ENCODE measurements around the gene TCHHL1.

Gene TCHHL1

GRCh38 chr1:152039886-152040285 is 49.0 kb downstream of the TCHHL1 start:
- DNase-seq (ENCODE audit: low read depth in 4 of 4, low spot score in 1 of 4): no peak

GRCh38 chr1:152039461-152039860 is 49.4 kb downstream of the TCHHL1 start:
- no peak for DNase-seq (ENCODE audit: low read depth in 4 of 4, low spot score in 1 of 4)

DNA sequence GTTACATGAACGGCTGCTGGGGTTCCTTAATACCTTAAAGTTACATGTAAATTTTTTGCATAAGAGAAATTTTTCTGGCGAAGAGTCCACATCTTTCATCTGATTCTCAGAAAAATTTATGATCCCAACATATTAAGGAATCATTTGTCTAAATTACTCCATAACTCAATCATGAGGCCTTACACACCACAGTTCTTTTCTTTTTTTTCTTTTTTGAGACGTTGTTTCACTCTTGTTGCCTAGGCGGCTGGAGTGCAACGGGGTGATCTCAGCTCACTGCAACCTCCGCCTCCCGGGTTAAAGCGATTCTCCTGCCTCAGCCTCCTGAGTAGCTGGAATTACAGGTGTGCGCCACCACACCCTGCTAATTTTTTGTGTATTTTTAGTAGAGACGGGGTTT is 50.0 kb downstream of the TCHHL1 start:
- DNase-seq (ENCODE audit: low read depth in 4 of 4, low spot score in 1 of 4): no peak

GRCh38 chr1:152036267-152037216 is 52.3 kb downstream of the TCHHL1 start, which contains the start of gene S100A11:
TSS of gene S100A11 (minus strand) at chr1:152037004. CDS start at chr1:152036915, 89 bp downstream.
- peak; percentile 52 to 82 (median 64) for DNase-seq (ENCODE audit: low read depth in 4 of 4, low spot score in 1 of 4)

DNA sequence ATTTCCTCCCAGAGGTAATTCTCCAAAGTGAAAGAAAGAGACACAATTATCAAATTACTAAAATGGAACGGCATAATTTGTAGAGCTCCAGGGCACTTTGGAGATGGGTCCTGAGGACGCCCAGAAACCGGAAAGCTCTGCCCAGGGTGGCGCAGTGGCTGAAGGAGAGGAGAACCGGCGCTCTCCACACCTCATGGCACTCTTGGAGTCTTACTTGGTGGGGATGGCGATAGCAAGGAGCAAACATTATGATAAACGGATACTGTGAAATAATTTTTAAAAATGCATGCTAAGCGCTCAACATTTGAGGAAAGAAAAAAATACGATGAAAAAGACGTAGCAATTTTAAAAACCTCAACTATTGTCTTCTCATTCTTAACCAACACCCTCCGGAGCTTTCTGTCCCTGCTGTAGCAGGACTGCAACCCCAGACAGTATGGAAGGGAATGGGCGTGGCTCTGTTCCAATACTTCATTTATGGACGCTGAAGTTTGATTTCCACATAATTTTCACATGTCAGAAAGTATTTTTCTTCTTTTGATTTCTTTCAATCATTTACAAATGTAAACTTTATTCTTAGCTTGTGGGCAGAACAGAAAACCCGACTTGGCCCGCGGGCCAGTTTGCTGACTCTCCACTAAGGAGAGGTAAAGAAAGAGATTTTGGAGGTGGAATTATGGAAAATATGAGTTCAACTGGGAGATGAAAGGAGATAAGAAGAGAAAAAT is 53.2 kb downstream of the TCHHL1 start:
- DNase-seq (ENCODE audit: low read depth in 4 of 4, low spot score in 1 of 4): no peak

DNA sequence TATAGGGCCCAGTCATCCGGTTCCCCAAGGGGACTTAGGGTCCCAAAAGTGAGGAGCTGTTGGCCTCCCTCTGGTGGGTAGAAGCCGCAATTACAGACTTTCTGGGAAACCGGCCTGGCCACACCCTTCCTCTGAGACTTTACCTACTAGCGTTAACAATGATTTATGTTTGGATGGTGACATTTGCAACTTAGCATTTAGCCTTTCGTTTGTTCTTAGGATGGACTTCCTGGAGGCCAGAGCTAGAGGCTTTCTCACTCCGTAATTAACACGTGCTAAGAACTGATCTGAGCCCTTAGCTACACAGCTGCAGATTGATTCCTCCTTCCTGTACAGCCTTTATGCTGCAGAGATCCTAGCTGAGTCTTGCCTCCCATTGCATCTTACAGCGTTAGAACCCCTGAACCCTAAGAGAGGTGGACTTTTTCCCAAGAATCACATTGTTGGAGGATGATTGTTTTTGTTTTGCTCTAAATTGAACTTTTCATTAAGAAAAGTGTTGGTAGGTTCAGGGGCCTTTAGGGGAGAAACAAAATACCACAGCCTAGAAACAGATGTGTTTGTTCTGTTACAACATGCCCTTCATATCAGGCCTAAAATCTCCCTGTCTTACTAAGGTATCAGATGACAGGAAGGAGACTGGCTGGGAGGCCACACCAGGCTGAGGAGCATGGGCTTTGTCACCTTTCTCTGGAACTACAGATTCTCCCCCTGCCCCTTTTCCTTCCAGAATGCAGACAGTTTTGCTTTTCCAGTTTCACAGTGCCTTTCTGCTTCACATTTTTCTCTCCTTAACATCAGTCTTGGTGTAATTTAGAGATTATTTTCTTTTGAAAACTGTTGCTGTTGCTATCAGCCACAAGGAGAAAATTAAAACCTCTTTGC is 54.0 kb downstream of the TCHHL1 start:
- DNase-seq (ENCODE audit: low read depth in 4 of 4, low spot score in 1 of 4): peak in 3 of 4 experiments; percentile 40 to 61 (median 43)

DNA sequence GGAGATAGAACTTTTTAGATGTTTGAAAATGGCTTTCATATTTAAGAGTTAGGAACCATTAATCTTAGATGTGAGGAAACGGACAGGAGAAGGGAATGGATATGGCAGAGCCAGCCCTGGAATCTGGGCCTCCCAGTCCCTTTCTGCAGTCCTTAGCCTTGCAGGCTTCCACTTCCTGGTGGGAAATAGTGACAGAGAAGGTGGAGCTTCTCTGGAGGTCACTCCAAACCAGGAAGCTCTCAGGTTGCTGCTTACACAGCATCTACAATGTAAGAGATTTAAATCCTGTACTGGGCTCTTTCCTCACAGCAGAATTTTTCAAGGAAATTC is 54.6 kb downstream of the TCHHL1 start:
- no peak for DNase-seq (ENCODE audit: low read depth in 4 of 4, low spot score in 1 of 4)
